GM19324 (cell line): ENCODE data around the gene RASGRF2.
"Not testable (repeated sequence)": the region's sequence is repeated elsewhere in the genome, so short reads cannot be mapped to it uniquely, and the experiment has no call there.

Experiments
- ATAC-seq: cut with Tn5 transposase; IDR thresholded peaks from one replicate; pipeline ENCODE4 v1.9.1; 2021; ENCODE audit warnings: mild to moderate bottlenecking, moderate library complexity; ENCODE audit not compliant: unreplicated experiment, low FRiP score

Gene RASGRF2

DNA sequence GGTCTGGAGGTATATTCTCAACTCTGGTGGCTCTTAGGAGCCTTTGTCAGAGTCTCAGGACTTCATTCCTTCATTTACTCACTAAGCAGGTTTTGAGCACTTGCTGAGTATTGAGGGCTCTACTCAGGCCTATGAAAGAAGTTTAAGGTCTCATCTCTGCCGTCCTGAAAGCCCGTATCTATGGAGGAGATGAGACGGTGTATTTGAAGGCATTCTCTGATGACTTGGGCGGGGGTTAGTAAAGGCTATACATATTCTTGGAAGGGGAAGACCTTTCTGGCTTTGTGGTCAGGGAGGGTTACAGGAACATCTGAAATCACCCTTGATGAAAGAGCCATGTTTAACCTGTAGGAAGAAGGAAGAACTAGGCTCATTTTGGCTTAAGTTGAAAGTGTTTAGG, 21.9 kb downstream of the RASGRF2 start:
- ATAC-seq: no peak

DNA sequence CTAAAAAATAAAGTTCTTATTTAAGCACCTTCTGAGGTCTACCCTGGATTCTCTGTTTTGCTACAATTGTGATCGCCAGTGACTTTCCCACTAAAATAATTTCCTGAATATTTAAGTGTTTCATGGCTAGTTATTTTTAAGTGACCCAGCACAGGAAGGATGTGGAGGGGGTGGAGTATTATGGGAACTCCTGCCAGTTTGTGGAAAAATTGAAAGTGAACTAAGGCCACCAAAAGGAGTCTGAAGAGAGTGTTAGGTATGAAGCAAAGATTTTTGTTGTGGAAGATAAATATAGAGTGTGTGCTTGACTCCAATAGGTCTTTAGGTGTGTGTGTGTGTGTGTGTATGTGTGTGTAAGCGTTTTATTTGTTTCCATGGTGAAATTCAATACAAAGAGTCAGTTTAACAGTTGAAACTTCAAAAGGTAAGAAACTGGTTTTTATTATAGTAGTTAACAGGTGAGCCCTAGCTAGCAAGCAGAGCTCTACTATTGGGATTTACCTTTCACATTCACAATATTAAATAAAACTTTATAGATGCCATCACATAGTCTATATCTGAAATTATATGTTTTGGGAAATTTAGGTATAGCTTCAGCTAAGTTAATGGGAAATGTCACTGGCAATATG, 25.6 kb downstream of the RASGRF2 start:
- no peak for ATAC-seq

DNA sequence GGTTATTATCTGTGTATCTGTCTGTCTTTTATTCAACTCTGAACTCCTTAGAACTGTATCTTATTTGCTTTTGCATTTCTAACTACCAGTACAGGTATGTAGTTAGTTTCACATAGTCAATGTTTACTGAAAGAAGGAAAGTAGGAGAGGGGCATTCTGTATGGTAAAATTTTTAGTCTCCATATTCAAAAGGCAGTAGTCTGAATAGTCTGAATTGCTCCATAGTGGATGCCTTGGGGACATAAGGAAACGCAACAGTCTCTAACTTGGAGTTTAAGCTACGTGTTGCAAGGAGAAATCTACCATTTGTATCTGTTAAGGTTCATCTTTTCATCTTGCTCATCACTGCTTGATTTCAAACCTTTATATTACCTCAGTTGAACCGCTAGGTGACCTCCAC, 26.2 kb downstream of the RASGRF2 start:
- no peak for ATAC-seq

DNA sequence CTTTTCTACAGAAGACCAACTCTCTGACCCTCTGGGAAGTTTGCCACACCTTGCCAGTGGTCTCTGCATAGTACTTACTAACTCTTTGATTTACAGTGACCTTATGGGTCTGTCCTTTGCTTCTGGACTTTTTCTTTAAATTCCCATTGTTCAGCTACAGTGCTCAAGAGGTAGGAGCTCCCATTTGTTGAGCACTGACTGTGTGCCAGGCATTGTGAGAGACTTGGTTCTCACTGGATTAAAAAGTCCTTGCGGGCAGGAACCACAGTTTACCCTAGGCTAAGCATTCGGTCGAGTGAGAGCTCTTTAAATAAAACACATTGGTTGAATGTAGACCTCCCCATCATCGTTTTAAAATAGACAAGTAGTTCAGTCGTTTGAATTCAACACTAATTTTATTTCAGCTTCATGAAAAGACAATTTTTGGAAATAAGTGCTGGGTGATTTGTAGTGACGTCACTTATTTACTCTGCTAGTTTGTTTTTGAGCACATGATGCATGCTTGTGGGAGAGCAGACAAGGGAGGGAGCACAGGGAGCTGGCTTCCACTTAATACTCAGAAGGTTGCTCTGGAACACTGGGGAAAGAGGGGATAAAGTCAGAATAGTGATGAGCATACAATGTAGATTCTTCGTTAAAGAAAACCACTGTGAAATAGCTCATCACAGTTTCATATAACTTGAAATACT, 27.1 kb downstream of the RASGRF2 start:
- ATAC-seq: no peak

DNA sequence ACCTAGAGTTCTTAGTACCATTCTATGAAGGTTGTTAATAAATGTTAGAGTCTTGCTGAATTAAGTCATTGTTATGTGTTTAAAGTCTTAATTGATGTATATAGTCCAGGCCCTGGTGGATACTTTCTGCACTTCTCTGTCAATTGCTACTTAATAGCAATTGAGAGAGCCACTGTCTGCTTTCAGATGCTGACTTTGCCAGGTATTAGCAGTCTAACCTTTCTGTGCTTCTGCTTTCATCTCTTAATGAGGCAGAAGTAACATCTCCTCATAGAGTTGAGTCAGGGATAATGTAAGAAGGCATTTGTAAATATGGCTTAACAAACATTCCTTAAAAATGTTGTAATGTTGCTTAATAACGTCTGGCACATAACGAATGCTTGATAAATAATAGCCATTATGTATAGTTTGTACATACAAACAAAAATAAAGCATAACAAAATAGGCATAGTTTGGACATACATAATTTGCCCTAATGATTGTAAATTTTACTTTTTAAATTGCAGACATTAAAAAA, 28.3 kb downstream of the RASGRF2 start:
- no peak for ATAC-seq

DNA sequence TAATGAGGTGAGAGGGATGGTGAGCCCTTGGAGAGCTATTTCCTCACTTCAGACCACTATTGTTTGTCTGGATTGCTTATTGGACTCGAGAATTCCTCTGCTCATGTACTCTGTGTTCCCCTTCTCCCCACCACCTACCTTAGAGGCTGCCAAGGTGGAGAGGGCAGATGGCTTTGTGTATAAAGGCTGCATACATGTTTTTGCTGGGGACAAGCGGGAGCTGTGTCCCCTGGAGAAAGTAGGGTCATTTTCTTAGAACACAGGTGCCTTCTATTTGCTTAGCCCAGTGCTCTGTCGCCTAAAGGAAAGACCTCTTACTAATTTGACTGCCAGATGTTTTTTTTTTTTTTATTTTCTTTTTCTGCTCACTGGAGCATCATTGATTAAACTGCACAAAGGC, 29.7 kb downstream of the RASGRF2 start:
- ATAC-seq: no peak

DNA sequence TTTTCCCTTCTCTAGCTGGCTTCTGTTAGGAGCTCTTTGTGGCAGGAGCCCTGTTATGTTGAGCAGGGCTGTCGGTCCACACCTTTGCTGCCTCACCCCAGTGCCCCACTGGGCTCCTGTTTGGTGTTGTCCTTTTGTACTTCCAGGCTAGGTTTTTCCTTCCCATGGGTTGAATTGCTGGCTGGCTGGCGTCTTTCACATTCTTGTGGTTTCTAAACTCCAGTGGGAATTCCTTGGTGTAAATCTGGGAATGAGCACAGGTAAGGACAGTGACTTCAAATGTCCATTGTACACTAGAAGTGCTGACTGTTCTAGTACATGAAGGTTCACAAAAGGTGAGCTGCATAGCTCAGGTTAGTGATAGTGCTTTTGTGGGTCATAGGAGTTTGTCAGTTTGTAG, 30.4 kb downstream of the RASGRF2 start:
- no peak for ATAC-seq

DNA sequence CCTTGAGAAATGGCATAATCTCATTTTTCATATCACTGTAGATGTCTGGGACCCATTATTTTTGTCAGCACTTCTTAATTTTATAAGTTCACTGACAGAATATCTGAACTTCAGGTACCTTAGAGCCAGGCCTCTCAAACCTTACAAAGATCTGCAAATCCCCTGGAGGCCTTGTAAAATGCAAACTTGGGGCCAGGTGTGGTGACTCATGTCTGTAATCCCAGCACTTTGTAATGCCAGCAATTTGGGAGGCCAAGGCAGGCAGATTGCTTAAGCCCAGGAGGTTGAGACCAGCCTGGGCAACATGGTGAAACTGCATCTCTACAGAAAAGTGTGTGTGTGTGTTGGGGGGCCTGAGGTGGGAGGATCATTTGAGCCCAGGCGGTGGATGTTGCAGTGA, 30.8 kb downstream of the RASGRF2 start:
- ATAC-seq: no peak

DNA sequence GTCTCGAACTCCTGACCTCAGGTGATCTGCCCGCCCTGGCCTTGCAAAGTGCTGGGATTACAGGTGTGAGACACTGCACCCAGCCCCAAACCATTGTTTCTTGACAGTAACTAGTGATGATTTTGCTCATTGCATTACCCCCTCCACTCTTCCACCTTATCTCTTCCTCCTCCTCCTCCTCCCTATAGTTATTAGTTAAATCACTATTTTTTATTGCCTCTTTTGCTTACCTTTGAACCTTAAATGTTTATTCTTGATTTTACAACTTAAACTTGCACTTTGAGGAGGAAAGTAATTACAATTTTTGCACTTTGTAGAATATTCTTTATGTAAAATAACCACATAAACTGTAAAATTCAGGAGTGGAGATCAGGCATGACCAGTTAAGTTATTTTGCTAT, 35.7 kb downstream of the RASGRF2 start:
- no peak for ATAC-seq

DNA sequence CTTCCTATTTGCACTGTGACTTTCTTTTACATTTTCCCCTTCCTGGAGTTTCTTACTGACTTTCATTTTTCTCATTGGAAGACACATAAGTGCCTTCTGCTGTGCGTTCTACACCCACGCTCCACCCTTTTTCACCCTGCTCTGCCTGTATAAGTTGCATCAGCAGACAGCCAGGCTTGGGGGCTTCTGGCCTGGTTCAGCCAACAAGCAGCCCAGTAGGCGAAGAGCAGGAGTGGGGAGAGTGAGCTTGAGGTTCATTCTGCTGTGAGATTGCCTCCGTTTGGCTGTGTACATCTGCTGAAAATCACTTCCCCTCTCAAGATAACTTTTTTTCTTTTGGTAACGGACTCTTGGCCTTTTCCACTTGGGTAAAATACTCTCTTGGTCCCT, 38.4 kb downstream of the RASGRF2 start:
- no peak for ATAC-seq

DNA sequence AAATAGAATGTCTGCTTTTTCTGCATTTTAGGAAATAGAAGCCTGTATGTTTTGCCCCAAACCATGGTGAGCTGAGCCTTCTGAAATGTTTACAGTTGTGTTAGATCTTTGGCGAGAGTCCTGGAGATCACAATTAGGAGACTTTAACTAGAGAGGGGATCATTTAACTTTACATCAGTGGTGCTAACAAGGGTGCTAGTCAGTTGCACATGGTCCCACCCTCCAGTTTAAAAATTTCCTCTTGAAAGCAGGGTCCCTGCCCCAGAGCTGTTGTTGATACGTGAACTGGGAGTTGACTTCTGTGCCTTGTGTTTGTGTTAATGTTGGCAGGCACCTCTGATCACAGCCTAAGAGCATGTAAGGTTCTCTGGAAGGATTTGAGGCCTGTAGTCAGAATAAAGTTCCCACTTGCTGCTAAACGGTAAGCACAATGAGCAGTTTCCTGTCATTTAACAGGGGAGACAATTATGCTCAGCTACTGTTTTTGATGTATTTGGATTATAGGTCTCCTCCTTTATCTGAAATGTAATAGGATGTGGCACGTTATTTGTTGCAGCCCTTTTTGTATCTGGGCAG, 43.7 kb downstream of the RASGRF2 start:
- no peak for ATAC-seq

DNA sequence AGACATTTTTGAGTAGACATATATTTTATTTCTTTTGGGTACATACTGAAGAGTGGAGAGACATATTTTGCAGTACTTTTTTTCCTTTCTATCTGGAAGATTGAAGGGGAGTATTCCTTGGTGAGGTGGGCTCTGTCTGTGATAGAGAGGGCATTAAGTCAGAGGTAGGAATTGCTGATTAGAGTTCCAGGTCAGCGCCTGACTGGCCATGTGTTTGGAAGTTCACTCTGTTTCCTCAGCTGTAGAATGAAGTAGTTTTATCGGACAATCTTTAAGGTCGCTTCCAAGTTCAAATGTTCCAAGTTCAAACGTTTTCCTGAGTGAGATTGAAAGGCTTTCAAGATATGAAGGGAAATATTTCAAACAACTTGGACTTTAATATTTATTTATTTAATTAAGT, 45.5 kb downstream of the RASGRF2 start:
- no peak for ATAC-seq

DNA sequence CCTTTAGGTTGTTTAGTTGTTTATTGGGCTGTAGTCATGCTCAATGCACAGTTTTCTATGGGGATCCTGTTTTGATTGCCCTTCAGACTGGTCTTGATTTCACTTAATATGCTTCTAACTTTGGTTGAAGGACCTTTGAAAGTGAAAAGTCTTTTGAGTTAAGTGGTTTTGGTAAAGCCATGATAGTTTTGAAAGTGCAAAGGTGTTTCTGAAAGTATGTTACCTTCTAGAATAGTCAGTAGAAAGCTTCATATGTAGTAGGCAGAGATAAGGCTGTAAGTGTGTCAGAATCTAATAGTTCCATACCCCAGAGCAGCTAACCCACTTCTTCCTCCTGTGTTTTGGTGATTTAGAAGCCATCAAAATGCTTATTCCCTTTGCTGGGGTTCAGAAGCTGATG, 46.1 kb downstream of the RASGRF2 start:
- ATAC-seq: no peak

DNA sequence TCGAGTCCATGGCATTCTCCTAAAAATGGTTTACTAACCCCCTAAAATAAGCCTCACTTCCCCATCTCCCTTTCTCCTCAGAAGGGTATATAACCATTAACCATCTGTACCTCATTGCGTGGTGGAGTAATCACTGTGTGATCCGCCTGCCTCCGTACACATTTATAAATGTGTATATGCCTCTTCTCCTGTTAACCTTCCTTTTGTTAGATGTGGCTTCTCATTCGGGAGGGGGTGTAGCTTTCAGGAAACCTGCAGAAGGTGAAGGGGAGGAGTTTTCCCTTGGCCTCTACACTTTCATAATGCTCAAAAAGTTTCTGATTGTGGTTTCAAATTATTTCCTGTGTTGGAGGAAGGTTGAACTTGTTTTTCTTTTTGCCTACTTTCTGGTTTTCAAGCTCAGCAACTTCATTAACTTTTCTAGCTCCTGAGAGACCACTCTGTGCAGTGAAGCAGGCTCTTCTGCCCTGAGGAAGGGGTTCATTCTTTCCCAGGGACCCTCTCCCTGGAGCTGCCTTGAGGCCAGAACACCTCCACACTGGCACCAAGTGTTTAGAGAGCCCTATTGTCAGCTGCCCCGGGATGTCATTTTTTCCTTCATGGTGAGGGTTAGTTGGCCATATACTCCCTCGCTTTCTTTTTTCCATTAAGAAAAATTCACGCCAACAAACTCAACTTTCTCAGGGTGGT, 46.9 kb downstream of the RASGRF2 start:
- ATAC-seq: no peak

DNA sequence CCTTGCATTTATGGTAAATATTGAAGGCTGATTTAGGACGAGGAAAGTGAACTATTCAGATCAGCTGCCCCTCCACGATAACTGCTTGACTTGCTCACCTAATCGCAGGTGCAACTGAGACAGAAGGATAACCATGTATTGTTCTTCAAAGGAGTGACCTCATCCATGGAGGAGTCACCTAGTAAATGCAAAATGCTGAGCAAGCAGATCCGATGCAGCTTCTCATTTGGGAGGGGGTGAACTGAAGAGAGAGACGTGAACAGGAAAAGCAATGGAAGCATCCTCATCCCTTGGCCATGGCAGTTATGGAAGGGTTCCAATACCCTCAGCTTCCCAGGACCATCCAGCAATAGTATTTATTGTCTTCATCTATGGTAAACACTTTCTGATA, 47.5 kb downstream of the RASGRF2 start:
- no peak for ATAC-seq

DNA sequence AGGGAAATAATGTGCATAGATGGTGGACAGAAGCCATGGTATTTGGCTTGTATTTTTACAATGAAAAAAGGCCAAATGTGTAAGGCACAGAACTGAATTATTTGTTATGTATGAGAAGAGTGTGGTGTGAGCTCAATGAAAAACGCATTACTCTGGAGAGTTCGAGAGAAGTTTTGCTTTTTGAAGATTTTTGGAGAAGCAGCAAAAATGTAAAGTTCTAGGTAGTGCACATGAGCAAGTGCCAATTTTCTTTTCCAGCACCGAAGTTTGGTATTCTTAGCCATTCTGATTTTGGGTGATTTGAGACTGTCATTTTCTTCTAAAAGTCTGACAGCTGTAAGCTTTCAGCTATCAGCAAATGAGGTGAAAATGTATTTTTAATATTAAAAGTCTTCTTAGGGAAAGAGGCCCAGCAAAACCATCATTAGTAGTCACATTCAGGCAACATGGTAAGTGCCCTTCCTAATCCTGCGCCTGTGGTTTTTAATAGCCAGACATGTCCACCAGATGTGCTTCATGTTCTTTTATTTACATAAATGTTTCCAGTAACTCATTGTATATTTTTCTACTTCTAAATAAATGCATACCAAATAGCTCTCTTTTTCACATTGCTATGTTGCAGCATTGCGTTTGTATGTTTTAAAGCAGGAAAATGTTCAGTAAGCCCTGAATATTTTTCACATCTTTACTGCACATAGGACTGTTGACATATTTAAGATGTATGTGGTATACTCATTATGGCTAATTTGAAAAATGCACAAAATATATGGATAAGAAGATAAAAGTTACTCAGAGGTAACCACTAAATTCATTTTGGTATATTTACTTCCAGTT, 50.4 kb downstream of the RASGRF2 start:
- ATAC-seq: no peak

DNA sequence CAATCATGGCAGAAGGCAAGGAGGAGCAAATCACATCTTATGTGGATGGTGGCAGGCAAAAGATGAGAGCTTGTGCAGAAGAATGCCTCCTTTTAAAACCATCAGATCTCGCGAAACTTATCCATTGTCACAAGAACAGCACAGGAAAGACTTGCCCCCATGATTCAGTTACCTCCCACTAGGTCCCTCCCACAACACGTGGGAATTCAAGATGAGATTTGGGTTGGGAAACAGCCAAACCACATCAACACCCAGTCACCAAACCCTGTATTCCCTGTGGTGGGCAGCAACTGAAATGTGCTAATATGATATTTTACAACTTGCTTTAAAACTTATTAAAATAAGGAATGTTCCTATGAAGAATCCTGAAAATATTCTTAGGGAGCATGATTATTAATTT, 54.2 kb downstream of the RASGRF2 start:
- no peak for ATAC-seq

DNA sequence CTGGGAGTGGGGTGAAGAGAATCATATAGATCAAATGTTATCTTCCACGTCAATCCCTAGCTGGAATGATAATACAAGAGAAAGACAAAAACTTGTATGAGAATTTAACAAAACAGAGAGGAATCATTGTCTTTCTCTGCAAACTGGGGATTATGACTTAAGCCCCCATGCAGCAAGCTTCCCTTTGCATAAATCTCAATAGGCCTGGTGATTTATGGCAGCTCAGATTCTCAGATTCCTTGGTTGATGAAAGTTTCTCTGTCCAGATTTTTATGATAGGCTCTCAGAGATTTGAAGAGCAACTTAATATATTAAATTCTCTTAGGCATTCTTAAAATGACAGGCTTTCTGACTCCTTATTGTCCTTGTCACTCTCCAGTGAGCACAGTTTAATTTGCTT, 56.0 kb downstream of the RASGRF2 start:
- ATAC-seq: no peak

DNA sequence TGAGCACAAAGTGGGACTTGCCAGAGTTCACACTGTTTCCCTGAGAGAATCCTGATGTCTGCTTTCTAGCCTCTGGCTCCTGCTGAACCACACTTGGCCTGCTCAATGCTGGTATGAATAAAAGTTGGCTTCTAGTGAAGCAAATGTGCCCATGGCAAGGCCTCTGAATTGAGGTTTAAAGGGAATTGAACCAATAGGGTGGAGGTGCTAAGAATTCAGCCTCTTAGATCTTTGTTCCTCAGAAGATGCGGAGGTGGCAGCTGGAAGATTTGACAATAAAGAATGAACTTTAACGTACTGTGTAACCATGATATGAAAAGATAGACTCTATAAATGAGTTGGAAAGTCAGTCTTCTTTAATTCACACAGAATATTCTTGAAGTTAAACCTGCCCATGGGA, 57.2 kb downstream of the RASGRF2 start:
- ATAC-seq: no peak

DNA sequence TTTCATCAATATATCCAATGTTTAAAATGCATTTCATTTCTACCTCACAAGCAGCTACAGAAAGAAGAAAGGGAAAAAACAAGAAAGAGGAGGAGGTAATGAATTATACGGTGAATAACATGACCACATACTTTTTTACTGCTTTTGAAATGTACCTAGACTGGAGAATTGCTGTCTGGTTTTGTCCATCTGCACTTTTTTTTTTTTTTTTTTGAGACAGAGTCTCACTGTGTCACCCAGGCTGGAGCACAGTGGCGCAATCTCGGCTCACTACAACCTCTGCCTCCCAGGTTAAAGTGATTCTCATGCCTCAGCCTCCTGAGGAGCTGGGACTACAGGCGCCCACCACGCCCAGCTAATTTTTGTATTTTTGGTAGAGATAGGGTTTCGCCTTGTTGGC, 58.4 kb downstream of the RASGRF2 start:
- not testable (repeated sequence) for ATAC-seq

DNA sequence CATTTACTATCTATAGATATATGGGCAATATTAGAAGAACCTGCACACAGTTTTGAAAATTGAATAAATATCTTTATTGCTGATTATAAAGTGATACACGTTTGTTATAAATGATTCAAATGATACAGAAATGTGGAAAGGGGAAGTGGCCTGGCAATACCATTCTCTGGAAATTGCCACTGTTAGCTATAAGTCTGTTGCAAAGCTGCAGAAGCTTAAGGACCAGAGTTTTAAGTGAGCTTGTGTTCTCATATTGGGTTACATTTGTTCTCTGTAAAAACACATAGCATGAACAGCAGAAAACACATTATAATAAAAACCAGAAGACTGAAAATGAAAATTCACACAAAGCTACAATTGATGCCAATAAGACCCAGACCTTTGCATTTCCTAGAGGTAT, 59.6 kb downstream of the RASGRF2 start:
- no peak for ATAC-seq
